ENCODE measurements around the gene ZNF652.
"Not testable (repeated sequence)": the region's sequence is repeated elsewhere in the genome, so short reads cannot be mapped to it uniquely, and the experiment has no call there.

ZNF652 gene

GRCh38 chr17:49294122-49294521 lies 67.9 kb downstream of the ZNF652 start:
- Mint-ChIP-seq H3K36me3 (ENCODE audit: low read depth) (peaks cover 16% of the 10 kb centered on the region), H3K27me3 (ENCODE audit: low read depth) (no peaks in the 10 kb centered on the region), H3K9me3 (no peaks in the 10 kb centered on the region), H3K4me1 (no peaks in the 10 kb centered on the region), H3K4me3 (no peak overlapping the region), H3K27ac (no peak overlapping the region)
- TF ChIP-seq CTCF (IDR thresholded peaks at IDR 0.05; ENCODE audit: unreplicated experiment in 3 of 3), result no peak

GRCh38 chr17:49292901-49293300 lies 69.1 kb downstream of the ZNF652 start:
- Mint-ChIP-seq H3K9me3 (no peaks in the 10 kb centered on the region), H3K27ac (no peak overlapping the region), H3K27me3 (ENCODE audit: low read depth) (no peaks in the 10 kb centered on the region), H3K4me3 (no peak overlapping the region), H3K36me3 (ENCODE audit: low read depth) (peaks cover 5% of the 10 kb centered on the region), H3K4me1 (no peaks in the 10 kb centered on the region)
- no peak for TF ChIP-seq CTCF (IDR thresholded peaks at IDR 0.05; ENCODE audit: unreplicated experiment in 3 of 3)

GRCh38 chr17:49291929-49292328 lies 70.1 kb downstream of the ZNF652 start:
- no peaks in the 10 kb centered on the region for H3K27me3 Mint-ChIP-seq (ENCODE audit: low read depth)
- TF ChIP-seq CTCF (IDR thresholded peaks at IDR 0.05; ENCODE audit: unreplicated experiment in 3 of 3), result no peak
- H3K9me3 Mint-ChIP-seq, result no peaks in the 10 kb centered on the region
- H3K4me1 Mint-ChIP-seq, result no peaks in the 10 kb centered on the region
- H3K4me3 Mint-ChIP-seq, result no peak overlapping the region
- H3K27ac Mint-ChIP-seq, result no peak overlapping the region
- H3K36me3 Mint-ChIP-seq (ENCODE audit: low read depth), result peaks cover 4% of the 10 kb centered on the region

- H3K27me3 Mint-ChIP-seq (ENCODE audit: low read depth), result no peaks in the 10 kb centered on the region
- H3K4me1 Mint-ChIP-seq, result no peaks in the 10 kb centered on the region
- TF ChIP-seq CTCF (IDR thresholded peaks at IDR 0.05; ENCODE audit: unreplicated experiment in 3 of 3), result peak; percentile 69 to 74 (median 70)
- no peaks in the 10 kb centered on the region for H3K9me3 Mint-ChIP-seq
- H3K27ac Mint-ChIP-seq, result no peak overlapping the region
- H3K36me3 Mint-ChIP-seq (ENCODE audit: low read depth), result peaks cover 4% of the 10 kb centered on the region
- H3K4me3 Mint-ChIP-seq, result no peak overlapping the region
Measured at GRCh38 chr17:49290690-49291359, 71.2 kb downstream of the ZNF652 start.

GRCh38 chr17:49288388-49288787 lies 73.7 kb downstream of the ZNF652 start:
- no peak overlapping the region for H3K4me3 Mint-ChIP-seq
- no peaks in the 10 kb centered on the region for H3K9me3 Mint-ChIP-seq
- no peaks in the 10 kb centered on the region for H3K27me3 Mint-ChIP-seq (ENCODE audit: low read depth)
- H3K27ac Mint-ChIP-seq, result no peak overlapping the region
- peaks cover 4% of the 10 kb centered on the region for H3K36me3 Mint-ChIP-seq (ENCODE audit: low read depth)
- no peak for TF ChIP-seq CTCF (IDR thresholded peaks at IDR 0.05; ENCODE audit: unreplicated experiment in 3 of 3)
- H3K4me1 Mint-ChIP-seq, result no peaks in the 10 kb centered on the region

- Mint-ChIP-seq H3K4me3 (no peak overlapping the region), H3K9me3 (no peaks in the 10 kb centered on the region), H3K27me3 (ENCODE audit: low read depth) (no peaks in the 10 kb centered on the region), H3K4me1 (no peaks in the 10 kb centered on the region), H3K36me3 (ENCODE audit: low read depth) (peaks cover 4% of the 10 kb centered on the region), H3K27ac (no peak overlapping the region)
- TF ChIP-seq CTCF (IDR thresholded peaks at IDR 0.05; ENCODE audit: unreplicated experiment in 3 of 3), result no peak
Measured at GRCh38 chr17:49287481-49287880, 74.6 kb downstream of the ZNF652 start.

- not testable (repeated sequence) for H3K4me3 Mint-ChIP-seq, H3K27ac Mint-ChIP-seq, H3K4me1 Mint-ChIP-seq
Measured at GRCh38 chr17:49286261-49286973, 75.6 kb downstream of the ZNF652 start.

More at GRCh38 chr17:49286261-49286973, 75.6 kb downstream of the ZNF652 start:
- H3K27me3 Mint-ChIP-seq (ENCODE audit: low read depth); H3K9me3 Mint-ChIP-seq; H3K36me3 Mint-ChIP-seq (ENCODE audit: low read depth): not testable (repeated sequence)
